Lower lobe of right lung (tissue), 2 donors: Measurements from ENCODE around the gene ZNF160. TPM values are rescaled to one million over a fixed set of nuclear protein-coding genes. Genes with fewer than 3 reads are reported as not detected.
"Not testable (repeated sequence)": the region's sequence is repeated elsewhere in the genome, so short reads cannot be mapped to it uniquely, and the experiment has no call there.

ENCODE experiments used
- ATAC-seq, 2 donors: fragments of 200-7000 bp; cut with Tn5 transposase; one replicate each; pipeline ENCODE4 v1.9.1; 2020 to 2022; ENCODE audit warnings: mild to moderate bottlenecking in 2 of 2, moderate library complexity in 2 of 2
- DNase-seq: peaks from one replicate; pipeline ENCODE4 v3.0.0-alpha.2; 2020
- H3K27ac ChIP-seq: fragments of 200-600 bp; one replicate; pipeline ENCODE4 v1.8.0; 2022
- H3K27me3 ChIP-seq: fragments of 200-600 bp; one replicate; pipeline ENCODE4 v1.8.0; 2022; ENCODE audit warnings: low read depth
- H3K36me3 ChIP-seq: fragments of 200-600 bp; one replicate; pipeline ENCODE4 v1.8.0; 2022; ENCODE audit warnings: mild to moderate bottlenecking
- H3K4me1 ChIP-seq: fragments of 200-600 bp; one replicate; pipeline ENCODE4 v1.8.0; 2022
- H3K4me3 ChIP-seq: fragments of 200-600 bp; one replicate; pipeline ENCODE4 v1.8.0; 2022; ENCODE audit warnings: mild to moderate bottlenecking
- H3K9me3 ChIP-seq: fragments of 200-600 bp; one replicate; pipeline ENCODE4 v1.8.0; 2022
- intact Hi-C: fragments of 100-400 bp; cut with DNase I; formaldehyde crosslinking; loops from one replicate; pipeline ENCODE4 v1.11.0; 2022
- total RNA-seq: library from RNA; stranded (reverse); fragmentation: NEBNext Ultra II Directional; extraction: Animal tissue kit (Norgen Biotek cat#: 25700); gene quantifications from one replicate; pipeline ENCODE4 v1.2.1, GENCODE V29; 2021
- TF ChIP-seq, protein P1 (sequence below): fragments of 200-600 bp; IDR thresholded peaks from one replicate; pipeline ENCODE4 v1.8.0; 2022; ENCODE audit warnings: antibody characterized with exemption, mild to moderate bottlenecking
- donor health status: DM: no; HTN: yes; CAD: no; lungs with severe emphysema.

The ZNF160 gene
- total RNA-seq, 1 donor from 2014 or later = 35.5 TPM

- DNase-seq = no peak
- H3K9me3 ChIP-seq = peaks cover 15% of the 10 kb centered on the region
- no peak overlapping the region for H3K27ac ChIP-seq
- no peaks in the 10 kb centered on the region for H3K4me1 ChIP-seq
- intact Hi-C loops = no loop called here
- H3K36me3 ChIP-seq = no peaks in the 10 kb centered on the region
- no peaks in the 10 kb centered on the region for H3K27me3 ChIP-seq
- no peak for ATAC-seq
- H3K4me3 ChIP-seq = no peak overlapping the region
- TF ChIP-seq, protein P1, sequence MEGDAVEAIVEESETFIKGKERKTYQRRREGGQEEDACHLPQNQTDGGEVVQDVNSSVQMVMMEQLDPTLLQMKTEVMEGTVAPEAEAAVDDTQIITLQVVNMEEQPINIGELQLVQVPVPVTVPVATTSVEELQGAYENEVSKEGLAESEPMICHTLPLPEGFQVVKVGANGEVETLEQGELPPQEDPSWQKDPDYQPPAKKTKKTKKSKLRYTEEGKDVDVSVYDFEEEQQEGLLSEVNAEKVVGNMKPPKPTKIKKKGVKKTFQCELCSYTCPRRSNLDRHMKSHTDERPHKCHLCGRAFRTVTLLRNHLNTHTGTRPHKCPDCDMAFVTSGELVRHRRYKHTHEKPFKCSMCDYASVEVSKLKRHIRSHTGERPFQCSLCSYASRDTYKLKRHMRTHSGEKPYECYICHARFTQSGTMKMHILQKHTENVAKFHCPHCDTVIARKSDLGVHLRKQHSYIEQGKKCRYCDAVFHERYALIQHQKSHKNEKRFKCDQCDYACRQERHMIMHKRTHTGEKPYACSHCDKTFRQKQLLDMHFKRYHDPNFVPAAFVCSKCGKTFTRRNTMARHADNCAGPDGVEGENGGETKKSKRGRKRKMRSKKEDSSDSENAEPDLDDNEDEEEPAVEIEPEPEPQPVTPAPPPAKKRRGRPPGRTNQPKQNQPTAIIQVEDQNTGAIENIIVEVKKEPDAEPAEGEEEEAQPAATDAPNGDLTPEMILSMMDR = no peak
Measured at GRCh38 chr19:53045536-53045935, 57.7 kb downstream of the ZNF160 start.

- H3K27ac ChIP-seq = no peak overlapping the region
- intact Hi-C loops = no loop called here
- H3K27me3 ChIP-seq = peaks cover 12% of the 10 kb centered on the region
- H3K9me3 ChIP-seq = peaks cover 16% of the 10 kb centered on the region
- H3K4me3 ChIP-seq = no peak overlapping the region
- TF ChIP-seq, protein P1 = no peak
- H3K36me3 ChIP-seq = no peaks in the 10 kb centered on the region
- no peaks in the 10 kb centered on the region for H3K4me1 ChIP-seq
- no peak for ATAC-seq
- no peak for DNase-seq
Measured at GRCh38 chr19:53041366-53041765, 61.9 kb downstream of the ZNF160 start.

DNA sequence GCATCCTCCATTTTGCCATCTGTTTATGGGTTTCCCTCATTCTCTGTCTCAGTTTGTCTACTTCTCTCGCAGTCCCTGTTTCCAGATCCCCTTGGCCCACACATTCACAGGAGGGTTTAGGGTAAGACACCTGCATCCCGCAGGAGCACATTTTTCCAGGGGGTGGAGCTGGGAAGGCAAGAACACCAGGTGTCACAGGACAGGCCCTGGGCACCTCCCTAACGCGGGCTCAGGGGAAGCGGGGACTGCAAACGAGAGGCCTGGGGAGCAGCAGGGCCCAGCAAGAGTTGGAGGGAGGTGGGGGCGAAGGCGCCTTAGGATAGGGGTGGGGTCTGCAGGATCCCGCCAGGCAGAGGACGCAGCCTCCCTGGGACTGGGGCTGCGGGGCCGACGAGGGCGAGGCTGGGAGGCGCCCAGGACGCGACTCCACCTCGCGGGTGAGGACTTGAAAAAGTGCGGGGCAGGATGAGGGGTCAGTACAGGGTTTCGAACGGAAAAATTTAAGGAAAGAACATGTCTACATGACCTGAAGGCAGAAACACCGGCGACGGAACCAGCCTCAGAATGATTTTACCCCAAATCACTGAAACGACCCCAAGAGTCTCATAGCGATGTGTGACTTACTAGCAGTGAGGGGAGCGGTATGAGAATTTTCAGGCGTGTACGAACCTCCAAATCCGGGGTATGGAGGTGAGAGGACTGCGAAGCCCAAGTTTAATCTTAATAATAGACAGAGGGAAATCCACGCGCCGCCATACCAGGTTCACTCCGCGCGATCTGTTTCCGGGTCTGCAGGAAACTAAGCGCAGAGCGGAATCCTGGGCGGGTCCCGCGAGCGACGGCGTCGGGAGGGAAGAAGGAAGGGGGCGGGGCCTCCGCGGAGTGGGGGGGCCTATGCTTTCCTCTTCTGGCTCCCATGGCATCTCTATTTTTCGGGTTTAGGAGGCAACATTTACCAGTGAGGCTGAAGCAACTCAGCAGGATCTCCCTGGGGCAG is 65.8 kb downstream of the ZNF160 start:
- no peak overlapping the region for H3K27ac ChIP-seq
- DNase-seq = peak; percentile 48
- TF ChIP-seq, protein P1 = no peak
- ATAC-seq = no peak
- intact Hi-C loops = no loop called here
- peaks cover 16% of the 10 kb centered on the region for H3K9me3 ChIP-seq
- no peaks in the 10 kb centered on the region for H3K36me3 ChIP-seq
- peaks cover 12% of the 10 kb centered on the region for H3K27me3 ChIP-seq
- H3K4me1 ChIP-seq = no peaks in the 10 kb centered on the region
- peak overlapping the region; percentile 35 for H3K4me3 ChIP-seq

GRCh38 chr19:53034948-53035675 is 68.1 kb downstream of the ZNF160 start:
- Histone ChIP-seq H3K9me3 (peaks cover 15% of the 10 kb centered on the region), H3K36me3 (no peaks in the 10 kb centered on the region), H3K27me3 (peaks cover 12% of the 10 kb centered on the region), H3K4me3 (no peak overlapping the region), H3K27ac (no peak overlapping the region), H3K4me1 (no peaks in the 10 kb centered on the region)
- ATAC-seq (no peak), DNase-seq (no peak)
- TF ChIP-seq, protein P1 = no peak
- intact Hi-C loops = no loop called here

- H3K27ac ChIP-seq = no peak overlapping the region
- no peaks in the 10 kb centered on the region for H3K4me1 ChIP-seq
- intact Hi-C loops = no loop called here
- H3K36me3 ChIP-seq = no peaks in the 10 kb centered on the region
- no peak overlapping the region for H3K4me3 ChIP-seq
- H3K27me3 ChIP-seq = peaks cover 12% of the 10 kb centered on the region
- peaks cover 11% of the 10 kb centered on the region for H3K9me3 ChIP-seq
- ATAC-seq (no peak), DNase-seq (no peak)
- TF ChIP-seq, protein P1 = no peak
Measured at GRCh38 chr19:53034054-53034453, 69.2 kb downstream of the ZNF160 start.

- H3K27ac ChIP-seq, H3K4me3 ChIP-seq, H3K9me3 ChIP-seq, H3K36me3 ChIP-seq, H3K4me1 ChIP-seq, intact Hi-C loops, DNase-seq, H3K27me3 ChIP-seq, ATAC-seq: not testable (repeated sequence)
Measured at GRCh38 chr19:53028306-53028705, 74.9 kb downstream of the ZNF160 start.
